ENCODE measurements around the gene PLXNA4.

GRCh38 chr7:132519936-132520335, 56.3 kb downstream of the PLXNA4 start:
- TF ChIP-seq ZNF384 (IDR thresholded peaks at IDR 0.05) (no peak), SP1 (IDR thresholded peaks at IDR 0.05) (no peak), BHLHE40 (IDR thresholded peaks at IDR 0.05; ENCODE audit: borderline replicate concordance) (no peak), CTBP1 (IDR thresholded peaks at IDR 0.05; ENCODE audit: borderline replicate concordance) (no peak), NFRKB (IDR thresholded peaks at IDR 0.05) (no peak), FOXM1 (IDR thresholded peaks at IDR 0.05; ENCODE audit: borderline replicate concordance) (no peak)
